Lung (tissue), 12 donors: ENCODE measurements around the gene AGAP1. TPM values are rescaled to one million over a fixed set of nuclear protein-coding genes. Genes with fewer than 3 reads are reported as not detected.

ENCODE experiments used
- ATAC-seq: fragments of 200-7000 bp; cut with Tn5 transposase; one replicate; pipeline ENCODE4 v1.9.1; 2020; ENCODE audit warnings: moderate number of reproducible peaks; ENCODE audit not compliant: insufficient read depth, low FRiP score
- DNase-seq, 3 donors: peaks; one replicate each; pipeline ENCODE4 v3.0.0-alpha.2; 2013 to 2017
- H3K27ac ChIP-seq, 2 donors: one replicate each; pipeline ENCODE4 v1.5.1; 2013; ENCODE audit warnings: mild to moderate bottlenecking in 2 of 2, moderate library complexity in 2 of 2, control low read depth in 1 of 2, inconsistent platforms in 1 of 2, low read depth in 1 of 2, low read length in 1 of 2
- H3K27me3 ChIP-seq, 3 donors: one replicate each; pipeline ENCODE4 v1.5.1; 2013; ENCODE audit warnings: low read length in 2 of 3; ENCODE audit not compliant: control insufficient read depth in 3 of 3, insufficient read depth in 3 of 3
- H3K36me3 ChIP-seq, 4 donors: one replicate each; pipeline ENCODE4 v1.5.1; 2013; ENCODE audit warnings: low read length in 4 of 4, mild to moderate bottlenecking in 1 of 4, moderate library complexity in 1 of 4; ENCODE audit not compliant: control insufficient read depth in 4 of 4, insufficient read depth in 4 of 4
- H3K4me1 ChIP-seq, 5 donors: one replicate each; pipeline ENCODE4 v1.5.1; 2013; ENCODE audit warnings: low read length in 5 of 5, mild to moderate bottlenecking in 2 of 5, moderate library complexity in 1 of 5; ENCODE audit not compliant: control insufficient read depth in 5 of 5, insufficient read depth in 5 of 5
- H3K4me3 ChIP-seq: one replicate; pipeline ENCODE4 v1.5.1; 2013; ENCODE audit warnings: mild to moderate bottlenecking, control low read depth, moderate library complexity
- H3K9ac ChIP-seq, 2 donors: one replicate each; pipeline ENCODE4 v1.5.1; 2013; ENCODE audit warnings: low read length in 2 of 2, control low read depth in 1 of 2; ENCODE audit not compliant: insufficient read depth in 1 of 2
- H3K9me3 ChIP-seq, 4 donors: one replicate each; pipeline ENCODE4 v1.5.1; 2013; ENCODE audit warnings: low read length in 3 of 4, mild to moderate bottlenecking in 1 of 4, moderate library complexity in 1 of 4; ENCODE audit not compliant: control insufficient read depth in 4 of 4, insufficient read depth in 3 of 4
- CTCF ChIP-seq: IDR thresholded peaks from 2 replicates; pipeline ENCODE4 v1.5.1; 2012; ENCODE audit warnings: mild to moderate bottlenecking; ENCODE audit errors: control extremely low read depth, extremely low read depth
- WGBS, 2 donors: extraction: QIAGEN DNeasy Blood & Tissue Kit; methylation state at CpG; one replicate each; pipeline ENCODE4 v1.1.7; 2013; 5-methylcytosine and 5-hydroxymethylcytosine counted together
- polyA plus RNA-seq, 2 donors: library from polyadenylated mRNA; stranded (reverse); fragments of 200-250 nt; gene quantifications; one replicate each; pipeline ENCODE4 v1.2.1, GENCODE V29; 2013
- total RNA-seq, 2 donors: library from RNA; depleted of rRNA in 1 of 2; stranded (reverse); fragments of >200 nt in 1 of 2; gene quantifications; one replicate each; pipeline ENCODE4 v1.2.1, GENCODE V29; 2014 to 2021
- donor health status: control.
- donor health status: control.
- donor health status: Bipolar disorder and iron deficiency.
- donor health status: healthy.
- donor health status: DM: yes; HTN: yes; CAD: no.

Gene AGAP1
- total and polyA plus RNA-seq, 4 donors, result 6.6 to 39.4 (median 20.2) TPM

- no peak overlapping the region for H3K27ac ChIP-seq
- TF ChIP-seq CTCF, result no peak
- H3K27me3 ChIP-seq, result no peaks in the 10 kb centered on the region
- H3K4me3 ChIP-seq, result no peak overlapping the region
- no peak for DNase-seq
- H3K4me1 ChIP-seq, result peaks cover 0 to 11% (median 0%) of the 10 kb centered on the region in 5 donors
- no peaks in the 10 kb centered on the region for H3K36me3 ChIP-seq
- 90 to 92% methylated on average over 5 of the region's 5 CpGs for WGBS, 2 donors
- no peak for ATAC-seq
- H3K9ac ChIP-seq, result no peak overlapping the region
- no peaks in the 10 kb centered on the region for H3K9me3 ChIP-seq
These were observed 205.7 kb downstream of the AGAP1 start for GRCh38 chr2:235699576-235699975.

- DNase-seq, result no peak
- no peak for TF ChIP-seq CTCF
These were observed 207.6 kb downstream of the AGAP1 start for GRCh38 chr2:235701206-235701981.

GRCh38 chr2:235702186-235702585, 208.3 kb downstream of the AGAP1 start:
- TF ChIP-seq CTCF, result no peak
- DNase-seq (no peak), ATAC-seq (no peak)
- Histone ChIP-seq H3K4me1 (peaks cover 0 to 9% (median 0%) of the 10 kb centered on the region in 5 donors), H3K27me3 (no peaks in the 10 kb centered on the region), H3K36me3 (no peaks in the 10 kb centered on the region), H3K9me3 (no peaks in the 10 kb centered on the region), H3K27ac (no peak overlapping the region), H3K4me3 (no peak overlapping the region), H3K9ac (no peak overlapping the region)
- 64 to 85% methylated on average over 4 of the region's 4 CpGs for WGBS, 2 donors

More at GRCh38 chr2:235701206-235701981, 207.6 kb downstream of the AGAP1 start:
- H3K27ac ChIP-seq, result no peak overlapping the region
- no peaks in the 10 kb centered on the region for H3K9me3 ChIP-seq
- no peak overlapping the region for H3K4me3 ChIP-seq
- WGBS, 2 donors, result 51 to 57% methylated on average over 13 of the region's 13 CpGs
- ATAC-seq, result no peak
- H3K9ac ChIP-seq, result no peak overlapping the region
- H3K36me3 ChIP-seq, result no peaks in the 10 kb centered on the region
- H3K4me1 ChIP-seq, result peaks cover 0 to 11% (median 0%) of the 10 kb centered on the region in 5 donors
- H3K27me3 ChIP-seq, result no peaks in the 10 kb centered on the region
